Skin of body (tissue), 2 donors: ENCODE measurements around the gene PDZD2. TPM values are rescaled to one million over a fixed set of nuclear protein-coding genes. Genes with fewer than 3 reads are reported as not detected.
"Not testable (repeated sequence)": the region's sequence is repeated elsewhere in the genome, so short reads cannot be mapped to it uniquely, and the experiment has no call there.

ENCODE experiments used
- DNase-seq: peaks from one replicate; lab custom pipeline; 2025; lab: John Stamatoyannopoulos, UW
- total RNA-seq: library from RNA; depleted of rRNA; stranded (reverse); fragments of >200 nt; gene quantifications from one replicate; pipeline ENCODE4 v1.2.3, GENCODE V29; 2014

Gene PDZD2
- total RNA-seq, 1 donor from 2014 or later, result 34.9 TPM

- no peak for DNase-seq
Measured at GRCh38 chr5:31688515-31689092, 49.7 kb downstream of the PDZD2 start.

- DNase-seq, result not testable (repeated sequence)
Measured at GRCh38 chr5:31691408-31691807, 52.5 kb downstream of the PDZD2 start.

- no peak for DNase-seq
Measured at GRCh38 chr5:31692561-31693221, 53.8 kb downstream of the PDZD2 start.

- no peak for DNase-seq
Measured at GRCh38 chr5:31698673-31699072, 59.7 kb downstream of the PDZD2 start.

- peak; percentile 83 for DNase-seq
Measured at GRCh38 chr5:31701642-31702299, 62.8 kb downstream of the PDZD2 start.

GRCh38 chr5:31702712-31703111 lies 63.8 kb downstream of the PDZD2 start:
- DNase-seq, result peak; percentile 82

GRCh38 chr5:31703757-31704156 lies 64.8 kb downstream of the PDZD2 start:
- DNase-seq, result no peak

- DNase-seq, result no peak
Measured at GRCh38 chr5:31706186-31706585, 67.3 kb downstream of the PDZD2 start.

GRCh38 chr5:31707329-31707728 lies 68.4 kb downstream of the PDZD2 start:
- no peak for DNase-seq

GRCh38 chr5:31708089-31708488 lies 69.2 kb downstream of the PDZD2 start:
- DNase-seq, result no peak

- no peak for DNase-seq
Measured at GRCh38 chr5:31711363-31711762, 72.4 kb downstream of the PDZD2 start.

GRCh38 chr5:31711935-31712592 lies 73.1 kb downstream of the PDZD2 start:
- no peak for DNase-seq

GRCh38 chr5:31717561-31717960 lies 78.6 kb downstream of the PDZD2 start:
- DNase-seq, result peak; percentile 4

GRCh38 chr5:31720004-31720403 lies 81.1 kb downstream of the PDZD2 start:
- no peak for DNase-seq

- DNase-seq, result no peak
Measured at GRCh38 chr5:31720811-31721345, 81.9 kb downstream of the PDZD2 start.

GRCh38 chr5:31722111-31722510 lies 83.2 kb downstream of the PDZD2 start:
- DNase-seq, result no peak

GRCh38 chr5:31725996-31726395 lies 87.1 kb downstream of the PDZD2 start:
- DNase-seq, result no peak

GRCh38 chr5:31726952-31727351 lies 88.0 kb downstream of the PDZD2 start:
- no peak for DNase-seq

- no peak for DNase-seq
Measured at GRCh38 chr5:31728039-31728438, 89.1 kb downstream of the PDZD2 start.

GRCh38 chr5:31728806-31729205 lies 89.9 kb downstream of the PDZD2 start:
- not testable (repeated sequence) for DNase-seq

- DNase-seq, result no peak
Measured at GRCh38 chr5:31730139-31730538, 91.2 kb downstream of the PDZD2 start.

- no peak for DNase-seq
Measured at GRCh38 chr5:31731016-31731415, 92.1 kb downstream of the PDZD2 start.
